H1 (cell line): Measurements from ENCODE around the gene HFM1. TPM values are rescaled to one million over a fixed set of nuclear protein-coding genes. Genes with fewer than 3 reads are reported as not detected.

ENCODE experiments used
- CTCF ChIA-PET: fragments of 300-600 bp; sonication (Branson Sonifier 250); formaldehyde crosslinking; loops from one replicate; lab custom pipeline; 2021; ENCODE audit not compliant: partially characterized antibody; lab: Charles Lee
- POLR2A ChIA-PET: fragments of 300-600 bp; sonication (Branson Sonifier 250); formaldehyde crosslinking; loops from one replicate; lab custom pipeline; 2021; ENCODE audit warnings: inconsistent platforms; ENCODE audit not compliant: partially characterized antibody; lab: Charles Lee
- DNase-seq, 2 experiments: peaks; one replicate each; pipeline versions ENCODE4 v3.0.0 to v3.0.0-alpha.2; 2010 to 2022; ENCODE audit warnings: low spot score in 2 of 2, low read depth in 1 of 2, mixed read lengths in 1 of 2
- FAIRE-seq: peaks from 2 replicates; lab custom pipeline; 2011; peaks lifted over from hg19 to GRCh38; lab: Jason Lieb, UNC
- H2AFZ ChIP-seq: 2 replicates; pipeline ENCODE4 v1.8.1; 2012; ENCODE audit warnings: low read length, inconsistent platforms
- H2AK5ac ChIP-seq: 2 replicates; pipeline ENCODE4 v1.6.1; 2013; ENCODE audit warnings: low read depth, low read length
- H2BK120ac ChIP-seq: replicated peaks from 2 replicates; pipeline ENCODE3; 2013; ENCODE audit warnings: low read depth, low read length, inconsistent platforms
- H2BK12ac ChIP-seq: 2 replicates; pipeline ENCODE4 v1.6.1; 2013; ENCODE audit warnings: low read depth, low read length
- H2BK15ac ChIP-seq: 2 replicates; pipeline ENCODE4 v1.6.1; 2013; ENCODE audit warnings: low read length
- H2BK20ac ChIP-seq: 2 replicates; pipeline ENCODE4 v1.6.1; 2013; ENCODE audit warnings: low read length
- H2BK5ac ChIP-seq: 2 replicates; pipeline ENCODE4 v1.6.1; 2013; ENCODE audit warnings: low read depth, low read length
- H3K14ac ChIP-seq: 2 replicates; pipeline ENCODE4 v1.6.1; 2013; ENCODE audit warnings: inconsistent platforms; ENCODE audit not compliant: insufficient read length
- H3K18ac ChIP-seq: 2 replicates; pipeline ENCODE4 v1.6.1; 2013; ENCODE audit warnings: low read length; ENCODE audit errors: extremely low read depth
- H3K23ac ChIP-seq: 2 replicates; pipeline ENCODE4 v1.6.1; 2013; ENCODE audit warnings: inconsistent platforms; ENCODE audit not compliant: insufficient read length
- H3K23me2 ChIP-seq: 2 replicates; pipeline ENCODE4 v1.6.1; 2013; ENCODE audit warnings: low read depth, low read length
- H3K27ac ChIP-seq: 2 replicates; pipeline ENCODE4 v1.6.1; 2011; ENCODE audit warnings: low read depth, low read length, inconsistent platforms
- H3K27me3 ChIP-seq, 4 experiments: replicated peaks in 1 of 4; 1 replicate in 1 of 4; 2 replicates in 3 of 4; pipeline versions ENCODE4 v1.6.1 to v1.8.1; 2011 to 2013; ENCODE audit warnings: low read length in 3 of 4, mild to moderate bottlenecking in 3 of 4, inconsistent platforms in 2 of 4, mixed read lengths in 2 of 4, moderate library complexity in 1 of 4; ENCODE audit not compliant: control insufficient read depth in 3 of 4, insufficient read depth in 3 of 4; ENCODE audit errors: extremely low read depth in 1 of 4
- H3K36me3 ChIP-seq, 4 experiments: 2 replicates each; pipeline versions ENCODE4 v1.6.1 to v1.8.1; 2011 to 2013; ENCODE audit warnings: mild to moderate bottlenecking in 4 of 4, low read length in 3 of 4, moderate library complexity in 2 of 4, control low read depth in 1 of 4, inconsistent platforms in 1 of 4; ENCODE audit not compliant: insufficient read depth in 4 of 4, control insufficient read depth in 2 of 4
- H3K4ac ChIP-seq: replicated peaks from 2 replicates; pipeline ENCODE3; 2013; ENCODE audit warnings: low read length, low read depth, mixed read lengths, inconsistent platforms; ENCODE audit not compliant: insufficient read length
- H3K4me1 ChIP-seq, 4 experiments: replicated peaks in 1 of 4; 1 replicate in 1 of 4; 2 replicates in 3 of 4; pipeline versions ENCODE4 v1.6.1 to v1.8.1; 2011 to 2013; ENCODE audit warnings: low read length in 3 of 4, inconsistent platforms in 2 of 4, mixed read lengths in 1 of 4; ENCODE audit not compliant: insufficient read depth in 4 of 4, control insufficient read depth in 3 of 4
- H3K4me2 ChIP-seq, 2 experiments: 2 replicates each; pipeline versions ENCODE4 v1.6.1 to v1.8.1; 2011 to 2013; ENCODE audit warnings: low read depth in 2 of 2, low read length in 2 of 2, control low read depth in 1 of 2, inconsistent platforms in 1 of 2, mild to moderate bottlenecking in 1 of 2; ENCODE audit not compliant: insufficient read depth in 1 of 2
- H3K4me3 ChIP-seq, 4 experiments: fragments of 200-600, 300-600 bp in 1 of 4; sonication (generic), shearing (Covaris generic), sonication (Bioruptor Twin) in 1 of 4; 2 replicates each; pipeline versions ENCODE4 v1.5.1 to v1.8.1; 2011 to 2016; ENCODE audit warnings: low read length in 4 of 4, low read depth in 3 of 4, control low read depth in 2 of 4, inconsistent platforms in 2 of 4, mild to moderate bottlenecking in 2 of 4, mixed read lengths in 1 of 4, moderate library complexity in 1 of 4; ENCODE audit not compliant: insufficient read depth in 2 of 4; ENCODE audit errors: extremely low read depth in 1 of 4
- H3K56ac ChIP-seq: replicated peaks from 2 replicates; pipeline ENCODE3; 2013; ENCODE audit warnings: low read depth, mild to moderate bottlenecking, mixed read lengths, low read length, inconsistent platforms; ENCODE audit not compliant: insufficient read length
- H3K79me1 ChIP-seq: 2 replicates; pipeline ENCODE4 v1.6.1; 2013; ENCODE audit warnings: low read depth, low read length, control low read depth
- H3K79me2 ChIP-seq, 2 experiments: 2 replicates each; pipeline versions ENCODE4 v1.6.1 to v1.8.1; 2012 to 2013; ENCODE audit warnings: low read length in 2 of 2, mild to moderate bottlenecking in 2 of 2, inconsistent platforms in 1 of 2; ENCODE audit not compliant: insufficient read depth in 2 of 2, control insufficient read depth in 1 of 2
- H3K9ac ChIP-seq, 4 experiments: replicated peaks in 1 of 4; 1 replicate in 1 of 4; 2 replicates in 3 of 4; pipeline versions ENCODE4 v1.6.1 to v1.8.1; 2011 to 2013; ENCODE audit warnings: low read depth in 3 of 4, low read length in 3 of 4, control low read depth in 2 of 4, mild to moderate bottlenecking in 2 of 4, moderate library complexity in 2 of 4, inconsistent platforms in 1 of 4; ENCODE audit errors: extremely low read depth in 1 of 4
- H3K9me3 ChIP-seq, 2 experiments: 2 replicates each; pipeline versions ENCODE4 v1.6.1 to v1.8.1; 2012 to 2013; ENCODE audit warnings: mild to moderate bottlenecking in 2 of 2, moderate library complexity in 2 of 2, control low read depth in 1 of 2, inconsistent platforms in 1 of 2, low read depth in 1 of 2, low read length in 1 of 2, mixed read lengths in 1 of 2; ENCODE audit not compliant: insufficient read depth in 2 of 2
- H4K20me1 ChIP-seq, 2 experiments: replicated peaks in 1 of 2; 2 replicates each; pipeline versions ENCODE3 to v1.8.1; 2011 to 2013; ENCODE audit warnings: inconsistent platforms in 2 of 2, low read length in 2 of 2, mild to moderate bottlenecking in 1 of 2; ENCODE audit not compliant: insufficient read depth in 2 of 2, control insufficient read depth in 1 of 2
- H4K5ac ChIP-seq: 2 replicates; pipeline ENCODE4 v1.6.1; 2013; ENCODE audit warnings: low read length, low read depth, mixed read lengths, inconsistent platforms; ENCODE audit not compliant: insufficient read length
- H4K8ac ChIP-seq: 2 replicates; pipeline ENCODE4 v1.8.0; 2013; ENCODE audit warnings: mild to moderate bottlenecking, moderate library complexity, low read length, inconsistent platforms; ENCODE audit not compliant: insufficient read depth; ENCODE audit errors: extremely low read depth
- H4K91ac ChIP-seq: replicated peaks from 2 replicates; pipeline ENCODE3; 2013; ENCODE audit warnings: low read length, mixed read lengths, inconsistent platforms; ENCODE audit not compliant: insufficient read length
- POLR2A ChIP-seq, 2 experiments: IDR thresholded peaks; 1 replicate in 1 of 2; 2 replicates in 1 of 2; pipeline ENCODE4 v1.6.1; 2011; ENCODE audit warnings: low read depth in 2 of 2, low read length in 2 of 2, mild to moderate bottlenecking in 2 of 2; ENCODE audit errors: control extremely low read depth in 1 of 2
- RAD21 ChIP-seq, 2 experiments: IDR thresholded peaks in 1 of 2; conservative IDR thresholded peaks in 1 of 2; 2 replicates each; pipeline ENCODE4 v1.6.1; 2011; ENCODE audit warnings: low read depth in 2 of 2, low read length in 2 of 2, improper control_type of control experiment in 1 of 2, inconsistent platforms in 1 of 2, mild to moderate bottlenecking in 1 of 2, moderate library complexity in 1 of 2
- RFX5 ChIP-seq: IDR thresholded peaks from 2 replicates; pipeline ENCODE4 v1.6.1; 2011; ENCODE audit warnings: low read depth, low read length, improper control_type of control experiment, borderline replicate concordance
- TAF7 ChIP-seq: optimal IDR thresholded peaks from 2 replicates; pipeline ENCODE3; 2011; ENCODE audit warnings: low read depth, mild to moderate bottlenecking, inconsistent platforms, low read length, moderate library complexity, borderline replicate concordance
- WGBS, 2 experiments: shearing (Covaris generic) in 1 of 2; methylation state at CpG; one replicate each; pipeline versions ENCODE4 v1.1.6 to v1.1.7; 2013 to 2015; ENCODE audit warnings: low lambda C conversion rate in 2 of 2, mixed read lengths in 2 of 2, inconsistent platforms in 1 of 2, low coverage in 1 of 2, missing lambda C conversion rate in 1 of 2; ENCODE audit not compliant: insufficient replicate concordance in 2 of 2, insufficient coverage in 1 of 2, insufficient read length in 1 of 2; ENCODE audit errors: extremely low coverage in 1 of 2, missing lambda C conversion rate in 1 of 2; 5-methylcytosine and 5-hydroxymethylcytosine counted together
- polyA plus RNA-seq, 7 experiments: library from polyadenylated mRNA; depleted of rRNA in 3 of 7; stranded (reverse) in 5 of 7; unstranded in 2 of 7; fragments of >200 nt in 5 of 7; fragments of 200-250 nt in 2 of 7; gene quantifications; 1 replicate in 5 of 7; 2 replicates in 1 of 7; 4 replicates in 1 of 7; pipeline versions ENCODE4 v1.2.1 to v1.2.3, GENCODE V29; 2011 to 2013; ENCODE audit warnings: missing spikeins in 2 of 7, mixed read lengths in 2 of 7
- total RNA-seq: library from RNA; stranded (reverse); fragmentation: NEBNext Ultra II Directional; extraction: Animal tissue kit (Norgen Biotek cat#: 25700); gene quantifications from 2 replicates; pipeline ENCODE4 v1.2.1, GENCODE V29; 2021
- TF ChIP-seq, protein P1 (sequence below), 3 experiments: IDR thresholded peaks; 1 replicate in 2 of 3; 2 replicates in 1 of 3; pipeline versions ENCODE4 v1.5.1 to v1.6.1; 2011; ENCODE audit warnings: low read length in 3 of 3, mild to moderate bottlenecking in 3 of 3, inconsistent platforms in 2 of 3, low read depth in 1 of 3, moderate library complexity in 1 of 3; ENCODE audit not compliant: insufficient read depth in 1 of 3; ENCODE audit errors: control extremely low read depth in 1 of 3

The HFM1 gene
- total and polyA plus RNA-seq, 2 of the 8 experiments (the other 6 are each of a cell fraction or from before 2014, with no cell fraction given): 0.23 to 1.2 TPM

DNA sequence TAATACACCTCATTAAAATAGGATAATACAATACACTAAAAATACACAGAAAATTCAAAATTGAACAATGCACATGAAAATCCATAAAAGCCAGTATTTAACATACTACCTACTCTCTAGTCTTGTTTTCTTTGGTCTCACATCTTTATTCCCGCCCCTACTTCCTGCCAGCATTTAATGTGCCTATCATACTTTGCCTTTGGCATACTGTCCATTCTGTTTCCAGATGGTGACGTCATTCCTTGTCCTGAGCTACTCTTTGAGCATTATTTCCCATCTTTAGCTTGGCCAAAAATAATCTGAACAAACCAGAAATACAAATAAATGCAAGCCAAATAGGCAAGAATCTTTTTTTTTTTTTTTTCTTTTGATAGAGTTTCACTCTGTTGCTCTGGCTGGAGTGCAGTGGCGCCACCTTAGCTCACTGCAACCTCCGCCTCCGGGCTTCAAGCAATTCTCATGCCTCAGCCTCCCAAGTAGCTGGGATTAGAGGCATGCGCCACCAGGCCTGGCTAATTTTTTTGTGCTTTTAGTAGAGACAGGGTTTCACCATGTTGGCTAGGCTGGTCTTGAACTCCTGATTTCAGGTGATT is 4.4 kb downstream of the HFM1 start:
- TF ChIP-seq, protein P1, sequence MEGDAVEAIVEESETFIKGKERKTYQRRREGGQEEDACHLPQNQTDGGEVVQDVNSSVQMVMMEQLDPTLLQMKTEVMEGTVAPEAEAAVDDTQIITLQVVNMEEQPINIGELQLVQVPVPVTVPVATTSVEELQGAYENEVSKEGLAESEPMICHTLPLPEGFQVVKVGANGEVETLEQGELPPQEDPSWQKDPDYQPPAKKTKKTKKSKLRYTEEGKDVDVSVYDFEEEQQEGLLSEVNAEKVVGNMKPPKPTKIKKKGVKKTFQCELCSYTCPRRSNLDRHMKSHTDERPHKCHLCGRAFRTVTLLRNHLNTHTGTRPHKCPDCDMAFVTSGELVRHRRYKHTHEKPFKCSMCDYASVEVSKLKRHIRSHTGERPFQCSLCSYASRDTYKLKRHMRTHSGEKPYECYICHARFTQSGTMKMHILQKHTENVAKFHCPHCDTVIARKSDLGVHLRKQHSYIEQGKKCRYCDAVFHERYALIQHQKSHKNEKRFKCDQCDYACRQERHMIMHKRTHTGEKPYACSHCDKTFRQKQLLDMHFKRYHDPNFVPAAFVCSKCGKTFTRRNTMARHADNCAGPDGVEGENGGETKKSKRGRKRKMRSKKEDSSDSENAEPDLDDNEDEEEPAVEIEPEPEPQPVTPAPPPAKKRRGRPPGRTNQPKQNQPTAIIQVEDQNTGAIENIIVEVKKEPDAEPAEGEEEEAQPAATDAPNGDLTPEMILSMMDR (IDR thresholded peaks at IDR 0.05; ENCODE audit: control extremely low read depth in 1 of 3, insufficient read depth in 1 of 3, low read depth in 1 of 3, low read length in 3 of 3): peak; percentile 15 to 24 (median 17); a peak in 2 of 4 replicates
- TF ChIP-seq TAF7 (no peak), RFX5 (no peak), RAD21 (IDR thresholded peaks at IDR 0.05 in 1 of 2, conservative IDR thresholded peaks at IDR 0.05 in 1 of 2; ENCODE audit: low read depth in 2 of 2, low read length in 2 of 2) (no peak), POLR2A (IDR thresholded peaks at IDR 0.05; ENCODE audit: control extremely low read depth in 1 of 2, low read depth in 2 of 2, low read length in 2 of 2) (no peak)
- H4K5ac ChIP-seq: no peak overlapping the region
- H3K4me1 ChIP-seq: no peaks in the 10 kb centered on the region
- no peak overlapping the region for H3K56ac ChIP-seq
- no peak overlapping the region for H3K9ac ChIP-seq
- no peak overlapping the region for H2BK20ac ChIP-seq
- FAIRE-seq: no peak
- DNase-seq: no peak
- no peaks in the 10 kb centered on the region for H4K20me1 ChIP-seq
- no peak overlapping the region for H2BK12ac ChIP-seq
- no peak overlapping the region for H4K91ac ChIP-seq
- H4K8ac ChIP-seq: no peak overlapping the region
- no peak overlapping the region for H3K18ac ChIP-seq
- H3K4ac ChIP-seq: no peak overlapping the region
- H3K27ac ChIP-seq: no peak overlapping the region
- no peak overlapping the region for H3K14ac ChIP-seq
- H3K23ac ChIP-seq: no peak overlapping the region
- H3K36me3 ChIP-seq: no peaks in the 10 kb centered on the region
- H3K79me2 ChIP-seq: no peaks in the 10 kb centered on the region
- H2AFZ ChIP-seq: no peak overlapping the region
- H2BK5ac ChIP-seq: no peak overlapping the region
- no peaks in the 10 kb centered on the region for H3K9me3 ChIP-seq
- WGBS, 2 experiments: 90% methylated on average over 6 of the region's 6 CpGs; no CpG with 5 or more reads in 1 of the 2 experiments
- H3K4me2 ChIP-seq: no peak overlapping the region
- POLR2A ChIA-PET: no interaction called here
- CTCF ChIA-PET: interaction anchor here (0.6 to 1.1 kb wide), 10 partner anchors 21 to 785 kb away, joined by 3 to 7 read pairs (median 3); no protein-coding TSS in a partner anchor
- H3K79me1 ChIP-seq: no peaks in the 10 kb centered on the region
- no peaks in the 10 kb centered on the region for H3K23me2 ChIP-seq
- no peak overlapping the region for H3K4me3 ChIP-seq
- no peak overlapping the region for H2AK5ac ChIP-seq
- no peak overlapping the region for H2BK120ac ChIP-seq
- H3K27me3 ChIP-seq: no peaks in the 10 kb centered on the region
- H2BK15ac ChIP-seq: no peak overlapping the region
